GM21360 (cell line): ENCODE results near the gene PRODH2.
"Not testable (repeated sequence)": the region's sequence is repeated elsewhere in the genome, so short reads cannot be mapped to it uniquely, and the experiment has no call there.

Experiments
- ATAC-seq: cut with Tn5 transposase; IDR thresholded peaks from one replicate; pipeline ENCODE4 v1.9.1; 2021; ENCODE audit warnings: mild to moderate bottlenecking, moderate library complexity; ENCODE audit not compliant: unreplicated experiment

Gene PRODH2

DNA sequence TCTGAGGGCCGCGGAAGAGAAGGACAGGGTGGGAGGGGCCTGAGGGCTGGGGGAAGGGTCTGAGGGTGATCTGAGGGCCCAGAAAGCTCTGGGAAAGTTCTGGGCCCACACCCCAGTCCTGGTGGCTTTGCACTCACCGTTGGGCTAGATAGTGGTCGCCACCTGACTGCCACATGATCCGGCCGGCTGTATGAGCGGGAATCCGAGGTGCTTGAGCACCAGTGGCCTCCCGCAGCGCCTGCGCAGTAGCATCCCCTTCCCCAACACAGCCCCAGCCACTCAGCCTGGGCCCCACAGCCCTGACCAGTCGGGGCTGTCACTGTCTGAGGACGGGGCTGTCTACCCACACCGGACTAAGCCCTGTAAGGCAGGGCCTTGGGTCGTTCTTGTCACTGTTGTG, 15.0 kb downstream of the PRODH2 start:
- ATAC-seq, result no peak

DNA sequence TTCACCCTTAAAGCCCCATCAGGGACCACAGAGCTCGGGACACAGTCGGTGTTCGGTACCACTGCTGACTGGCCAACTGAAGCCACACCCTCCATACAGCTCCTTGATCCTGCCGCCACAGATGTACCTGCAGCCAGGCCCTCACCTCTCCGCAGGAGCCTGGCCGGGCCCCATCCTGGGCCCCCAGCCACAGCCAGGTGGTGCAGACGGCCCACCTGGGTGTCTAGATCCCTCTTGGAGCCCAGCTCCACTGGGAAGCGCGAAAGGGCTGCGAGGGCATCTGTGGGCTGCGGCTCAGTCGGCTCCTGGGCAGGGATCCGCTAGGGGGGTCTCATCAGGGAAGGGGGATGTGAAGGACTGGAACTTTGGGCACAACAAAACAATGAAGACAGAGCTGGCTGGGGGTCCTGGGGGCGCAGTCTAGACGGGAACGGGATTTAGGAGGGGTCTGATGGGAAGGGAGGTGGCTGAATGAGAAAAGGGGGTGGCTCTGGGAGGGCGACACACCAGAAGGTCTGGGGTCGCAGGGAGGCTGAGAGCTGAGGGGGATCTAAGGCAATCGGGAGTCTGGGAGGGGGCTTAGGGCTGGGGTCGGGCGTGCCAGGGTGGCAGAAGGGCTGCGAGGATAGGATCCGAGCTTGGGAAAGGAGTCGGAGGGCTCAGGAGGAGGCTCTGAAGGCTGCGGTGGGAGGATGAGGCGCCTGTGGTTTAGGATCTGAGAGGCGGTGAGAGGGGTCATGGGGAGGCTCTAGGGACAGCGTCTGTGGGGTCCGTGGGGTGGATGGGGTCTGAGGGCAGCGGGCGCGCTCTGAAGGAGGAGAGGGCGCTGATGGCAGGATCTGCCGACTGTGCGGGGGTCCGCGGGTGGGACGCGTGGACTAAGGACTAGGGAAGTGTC, 15.8 kb downstream of the PRODH2 start:
- ATAC-seq, result no peak

DNA sequence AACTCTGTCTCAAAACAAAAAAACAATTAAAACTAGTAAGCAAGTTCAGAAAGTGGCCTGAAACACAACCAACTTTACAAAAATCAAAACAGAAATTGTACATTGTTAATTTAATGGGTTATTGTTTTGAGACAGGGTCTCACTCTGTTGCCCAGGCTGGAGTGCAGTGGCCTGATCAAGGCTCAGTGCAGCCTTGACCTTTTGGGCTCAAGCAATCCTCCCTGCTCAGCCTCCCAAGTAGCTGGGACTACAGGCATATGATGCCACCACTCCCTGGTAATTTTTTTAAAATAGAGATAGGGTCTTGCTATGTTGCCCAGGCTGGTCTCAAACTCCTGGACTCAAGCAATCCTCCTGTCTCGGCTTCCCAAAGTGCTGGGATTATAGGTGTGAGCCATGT, 17.1 kb downstream of the PRODH2 start:
- not testable (repeated sequence) for ATAC-seq

DNA sequence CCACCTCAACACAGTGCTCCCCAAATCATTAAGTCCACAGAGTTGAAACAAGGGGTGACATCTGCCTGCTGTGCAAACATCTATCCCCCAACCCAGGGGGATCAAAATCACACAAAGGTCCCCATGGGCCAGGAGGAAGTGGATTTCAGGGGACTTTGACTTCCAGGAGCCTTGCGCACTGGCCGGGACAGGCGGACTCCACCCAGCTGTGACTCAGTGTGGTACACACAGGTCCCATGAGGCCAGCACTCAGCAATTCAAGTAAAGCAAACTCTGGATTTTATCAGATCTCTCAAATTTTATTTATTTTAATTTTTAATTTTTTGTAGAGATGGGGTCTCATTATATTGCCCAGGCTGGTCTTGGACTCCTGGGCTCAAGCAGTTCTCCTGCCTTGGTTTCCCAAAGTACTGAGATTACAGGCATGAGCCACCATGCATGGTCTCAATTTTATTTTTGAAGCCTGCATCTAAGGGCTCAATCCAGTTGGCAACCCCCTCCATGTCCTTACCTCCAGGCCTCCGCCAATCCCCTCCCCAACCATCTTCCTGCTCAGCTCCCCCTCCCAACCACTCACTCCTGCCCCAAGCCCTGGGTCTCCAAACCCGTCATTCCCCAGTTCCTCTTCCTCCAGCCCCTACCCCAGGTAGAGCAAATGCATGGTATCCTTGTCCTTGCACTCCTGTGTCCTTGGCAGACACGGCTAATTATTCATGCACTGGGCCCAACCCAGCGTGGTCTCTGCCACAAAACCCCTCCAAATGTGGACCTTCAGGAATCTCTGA, 19.1 kb downstream of the PRODH2 start:
- ATAC-seq, result no peak

DNA sequence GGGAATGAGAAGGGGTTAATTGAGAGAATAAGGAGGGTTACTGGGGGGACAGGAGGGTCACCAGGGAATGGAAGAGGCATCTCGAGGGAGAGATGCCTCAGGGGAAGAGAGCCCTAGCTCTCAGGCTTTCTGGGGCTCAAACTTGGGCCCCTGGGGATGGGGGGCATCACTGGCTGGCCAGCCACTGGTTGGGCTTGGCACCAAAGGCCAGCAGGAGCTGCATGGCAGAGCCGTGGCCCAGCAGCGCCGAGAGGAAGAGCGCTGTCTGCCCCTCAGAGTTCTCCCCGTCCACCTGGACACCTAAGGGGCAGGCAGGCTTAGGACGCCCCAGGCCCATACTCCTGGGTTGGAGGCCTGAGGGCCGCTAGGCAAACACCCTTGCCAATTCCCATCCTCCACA, 19.8 kb downstream of the PRODH2 start:
- ATAC-seq, result no peak

DNA sequence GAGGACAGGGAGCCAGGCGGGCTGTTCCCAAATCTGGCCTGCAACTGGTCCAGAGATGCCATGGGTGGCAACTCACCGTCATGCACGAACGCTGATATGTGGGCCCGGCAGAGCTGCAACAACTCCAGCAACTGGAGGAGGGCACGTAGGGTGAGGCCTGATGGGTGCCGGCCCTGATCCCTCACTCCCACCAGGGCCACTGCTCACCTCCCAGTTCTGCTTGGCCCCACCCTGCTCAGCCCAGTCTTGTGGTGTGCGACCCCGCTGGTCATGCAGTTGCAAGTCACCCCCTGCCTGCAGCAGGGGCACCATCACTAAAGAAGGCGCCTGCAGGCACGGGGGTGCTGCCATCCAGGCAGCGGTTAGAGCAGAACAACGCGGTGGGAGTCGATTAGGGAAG, 20.3 kb downstream of the PRODH2 start:
- no peak for ATAC-seq

GRCh38 chr19:35791814-35792279, 20.8 kb downstream of the PRODH2 start:
- no peak for ATAC-seq

DNA sequence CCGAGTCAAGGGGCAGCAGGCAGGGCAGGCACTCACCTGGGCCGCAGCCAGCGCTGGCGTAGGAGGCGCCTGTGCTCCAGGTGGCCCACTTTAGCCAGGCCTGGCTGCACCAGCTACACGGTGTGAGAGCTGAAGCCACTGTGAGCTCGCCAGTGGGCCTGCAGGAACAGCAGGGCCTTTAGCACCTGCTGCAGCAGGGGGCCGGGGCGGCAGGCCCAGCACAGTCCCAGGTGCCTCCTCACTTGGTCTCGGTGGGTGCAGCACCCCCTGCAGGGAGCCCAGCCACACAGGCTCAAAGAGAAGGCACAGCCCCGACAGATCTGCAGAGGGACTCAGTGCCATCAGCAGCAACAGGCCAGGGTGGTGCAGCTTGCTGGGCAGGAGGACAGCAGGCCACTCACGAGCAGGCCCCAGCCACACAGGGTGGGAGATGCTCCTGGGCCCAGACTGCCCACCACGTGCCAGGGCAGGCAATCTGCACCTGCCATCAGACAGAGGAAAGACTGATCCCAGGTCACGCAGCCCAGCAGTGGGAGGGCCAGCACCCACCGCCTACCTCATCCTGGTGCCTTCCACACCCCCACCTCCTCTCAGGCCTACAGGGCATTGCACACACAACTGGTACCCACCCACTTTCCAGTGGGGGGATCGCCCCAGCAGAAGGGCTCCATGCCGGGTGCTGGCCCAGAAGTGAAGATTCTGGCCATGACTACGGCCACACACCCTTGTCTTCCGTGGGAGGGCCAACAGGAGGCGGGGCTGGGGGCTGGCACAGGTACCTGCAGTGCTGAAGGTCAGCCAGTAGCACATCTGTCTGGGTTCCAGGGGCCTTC, 21.4 kb downstream of the PRODH2 start:
- no peak for ATAC-seq

DNA sequence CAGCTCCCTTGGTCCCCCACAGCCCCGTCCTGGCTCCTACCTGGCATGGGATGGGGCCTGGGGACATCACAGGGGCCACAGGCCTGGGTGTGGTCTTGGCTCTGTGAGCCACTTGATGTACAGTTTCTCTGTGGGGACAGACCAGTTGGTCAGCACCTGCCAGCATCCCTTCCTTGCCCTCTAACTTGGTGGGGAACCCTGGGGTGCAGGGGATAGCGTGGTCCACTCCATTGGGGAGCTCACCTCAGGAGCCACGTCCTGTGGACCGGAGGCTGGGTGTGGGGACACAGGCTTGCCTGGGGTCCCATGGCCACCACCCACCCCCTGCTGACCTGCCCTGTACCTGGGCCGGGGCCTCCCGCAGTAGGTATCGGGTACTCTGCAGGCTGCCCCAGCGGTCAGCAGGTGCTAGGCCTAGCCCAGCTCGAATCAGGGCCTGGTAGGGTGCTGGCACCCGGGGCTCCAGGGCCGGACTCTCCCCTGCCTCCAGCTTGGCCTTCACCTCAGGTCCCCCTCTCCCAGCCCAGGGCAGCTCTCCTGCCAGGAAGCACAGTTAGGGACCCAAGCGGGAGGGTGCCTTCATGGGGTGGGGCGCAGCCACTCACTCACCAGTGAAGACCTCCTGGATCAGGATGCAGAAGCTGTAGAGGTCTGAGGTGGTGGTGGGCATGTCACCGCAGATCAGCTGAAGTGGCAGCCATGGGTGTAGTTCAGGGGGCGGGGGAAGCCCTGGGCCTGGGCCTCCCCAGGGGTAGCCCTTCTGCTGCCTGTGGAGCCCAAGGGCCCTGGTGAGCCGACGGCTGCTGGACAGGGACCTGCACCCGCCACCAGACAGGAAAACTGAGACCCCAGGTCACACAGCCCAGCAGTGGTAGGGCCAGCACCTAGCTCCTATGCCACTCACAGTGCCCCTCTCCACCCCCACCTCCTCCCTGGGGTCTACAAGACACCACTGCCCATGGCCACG, 22.4 kb downstream of the PRODH2 start:
- no peak for ATAC-seq

- no peak for ATAC-seq
These were observed 23.3 kb downstream of the PRODH2 start for GRCh38 chr19:35789195-35789977.

- ATAC-seq, result no peak
These were observed 24.3 kb downstream of the PRODH2 start for GRCh38 chr19:35788205-35788960.

GRCh38 chr19:35787227-35787799, 25.3 kb downstream of the PRODH2 start:
- no peak for ATAC-seq

DNA sequence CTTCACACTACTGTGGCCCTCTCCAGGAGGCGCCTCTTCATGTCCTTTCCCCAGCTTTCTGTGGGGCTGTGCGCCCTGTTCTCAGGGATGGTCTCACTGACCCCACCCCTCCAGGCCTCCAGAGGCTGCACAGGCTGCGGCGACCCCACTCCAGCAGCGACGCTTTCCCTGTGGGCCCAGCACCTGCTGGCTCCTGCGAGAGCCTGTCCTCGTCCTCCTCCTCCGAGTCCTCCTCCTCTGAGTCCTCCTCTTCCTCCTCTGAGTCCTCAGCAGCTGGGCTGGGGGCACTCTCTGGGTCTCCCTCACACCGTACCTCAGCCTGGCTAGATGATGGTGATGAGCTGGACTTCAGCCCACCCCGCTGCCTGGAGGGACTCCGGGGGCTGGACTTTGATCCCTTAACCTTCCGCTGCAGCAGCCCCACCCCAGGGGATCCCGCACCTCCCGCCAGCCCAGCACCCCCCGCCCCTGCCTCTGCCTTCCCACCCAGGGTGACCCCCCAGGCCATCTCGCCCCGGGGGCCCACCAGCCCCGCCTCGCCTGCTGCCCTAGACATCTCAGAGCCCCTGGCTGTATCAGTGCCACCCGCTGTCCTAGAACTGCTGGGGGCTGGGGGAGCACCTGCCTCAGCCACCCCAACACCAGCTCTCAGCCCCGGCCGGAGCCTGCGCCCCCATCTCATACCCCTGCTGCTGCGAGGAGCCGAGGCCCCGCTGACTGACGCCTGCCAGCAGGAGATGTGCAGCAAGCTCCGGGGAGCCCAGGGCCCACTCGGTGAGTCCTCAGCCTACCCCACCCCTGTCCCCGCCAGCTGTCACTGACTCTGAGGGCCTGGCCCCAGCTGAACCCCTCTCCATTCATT, 26.1 kb downstream of the PRODH2 start:
- no peak for ATAC-seq

DNA sequence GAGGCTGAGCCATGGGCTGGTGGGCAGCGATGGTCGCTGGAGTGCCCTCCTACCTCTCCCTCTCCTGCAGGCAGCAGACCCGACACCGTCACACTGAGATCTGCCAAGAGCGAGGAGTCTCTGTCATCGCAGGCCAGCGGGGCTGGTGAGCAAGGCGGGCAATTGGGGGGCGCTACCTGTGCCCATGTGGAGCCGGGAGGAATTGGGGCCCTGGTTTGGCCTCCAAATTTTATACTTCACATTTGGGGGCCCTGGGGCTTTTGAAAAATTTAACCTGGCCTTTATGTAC, 27.4 kb downstream of the PRODH2 start:
- no peak for ATAC-seq

- ATAC-seq, result no peak
These were observed 27.9 kb downstream of the PRODH2 start for GRCh38 chr19:35784503-35785338.
